K562 (cell line): ENCODE data around the gene CELSR3. TPM values are rescaled to one million over a fixed set of nuclear protein-coding genes. Genes with fewer than 3 reads are reported as not detected.

Experiments
- ATAC-seq: fragments of 200-7000 bp; cut with Tn5 transposase; 3 replicates; pipeline ENCODE4 v1.9.1; 2020; ENCODE audit warnings: moderate library complexity
- BruUV-seq: library from RNA; stranded (reverse); fragments of 400-500 nt; replicated peaks from 2 replicates; lab custom pipeline; 2021; lab: Mats Ljungman, UMichigan
- CTCF ChIA-PET: fragments of 300-600 bp; formaldehyde crosslinking; extraction: SDS; loops from one replicate; lab custom pipeline; 2021; ENCODE audit warnings: low intra/inter-chr PET ratio; lab: Yijun Ruan, JAX
- POLR2A ChIA-PET: fragments of 300-600, 350-650 bp; sonication (Branson Sonifier 250); formaldehyde crosslinking; extraction: SDS; loops from one replicate; lab custom pipeline; 2021; ENCODE audit warnings: antibody characterized with exemption, inconsistent platforms; lab: Yijun Ruan, JAX
- DNase-seq, 4 experiments: peaks; one replicate each; pipeline versions ENCODE4 v3.0.0 to v3.0.0-alpha.2; 2011 to 2018; ENCODE audit warnings: low spot score in 3 of 4, mixed read lengths in 3 of 4; ENCODE audit errors: extremely low read depth in 1 of 4
- FAIRE-seq: peaks from 2 replicates; lab custom pipeline; 2011; peaks lifted over from hg19 to GRCh38; lab: Jason Lieb, UNC
- H2AFZ ChIP-seq: 2 replicates; pipeline ENCODE4 v1.6.0; 2011; ENCODE audit warnings: low read depth, low read length, control low read depth, inconsistent platforms
- H3K27ac ChIP-seq: fragments of 200-600 bp; 3 replicates; pipeline ENCODE4 v1.8.0; 2011; ENCODE audit warnings: low read depth, mild to moderate bottlenecking, control low read depth, inconsistent platforms, low read length, moderate library complexity, mixed read lengths; ENCODE audit errors: extremely low read depth
- H3K27me3 ChIP-seq, 2 experiments: fragments of 300-600 bp in 1 of 2; 2 replicates in 1 of 2; 3 replicates in 1 of 2; pipeline versions ENCODE4 v1.6.0 to v1.8.0; 2011; ENCODE audit warnings: inconsistent platforms in 2 of 2, low read length in 2 of 2, mild to moderate bottlenecking in 1 of 2, mixed read lengths in 1 of 2, moderate library complexity in 1 of 2; ENCODE audit not compliant: control insufficient read depth in 2 of 2, insufficient read depth in 2 of 2
- H3K36me3 ChIP-seq: fragments of 300-600 bp; 3 replicates; pipeline ENCODE4 v1.8.0; 2011; ENCODE audit warnings: mild to moderate bottlenecking, low read length, inconsistent platforms; ENCODE audit not compliant: control insufficient read depth, insufficient read depth
- H3K4me1 ChIP-seq, 2 experiments: fragments of 200-600 bp in 1 of 2; replicated peaks in 1 of 2; 2 replicates in 1 of 2; 3 replicates in 1 of 2; pipeline versions ENCODE4 v1.5.1 to v1.8.0; 2011; ENCODE audit warnings: inconsistent platforms in 2 of 2, low read length in 2 of 2, mild to moderate bottlenecking in 1 of 2, mixed read lengths in 1 of 2, moderate library complexity in 1 of 2; ENCODE audit not compliant: control insufficient read depth in 2 of 2, insufficient read depth in 2 of 2
- H3K4me2 ChIP-seq: 2 replicates; pipeline ENCODE4 v1.6.1; 2011; ENCODE audit warnings: low read length, control low read depth, inconsistent platforms, mixed read lengths; ENCODE audit not compliant: insufficient read depth
- H3K4me3 ChIP-seq: fragments of 200-600 bp; sonication (generic), shearing (Covaris generic); 2 replicates; pipeline ENCODE4 v1.5.1; 2016; ENCODE audit warnings: control low read depth, inconsistent platforms
- H3K79me2 ChIP-seq: fragments of 200-600 bp; 3 replicates; pipeline ENCODE4 v1.8.0; 2011; ENCODE audit warnings: low read length, inconsistent platforms; ENCODE audit not compliant: control insufficient read depth, insufficient read depth
- H3K9ac ChIP-seq, 2 experiments: 2 replicates each; pipeline versions ENCODE4 v1.6.0 to v1.6.1; 2011; ENCODE audit warnings: low read depth in 2 of 2, low read length in 2 of 2, control low read depth in 1 of 2, inconsistent platforms in 1 of 2, mild to moderate bottlenecking in 1 of 2, mixed read lengths in 1 of 2; ENCODE audit not compliant: insufficient read depth in 1 of 2
- H3K9me1 ChIP-seq: one replicate; pipeline ENCODE4 v1.6.0; 2011; ENCODE audit warnings: inconsistent platforms, mild to moderate bottlenecking, low read length, moderate library complexity; ENCODE audit not compliant: control insufficient read depth, insufficient read depth
- H3K9me3 ChIP-seq: replicated peaks from 2 replicates; pipeline ENCODE4 v1.5.1; 2011; ENCODE audit warnings: low read depth, low read length, inconsistent platforms; ENCODE audit not compliant: control insufficient read depth, insufficient read depth
- H4K20me1 ChIP-seq: replicated peaks from 2 replicates; pipeline ENCODE4 v1.6.1; 2011; ENCODE audit warnings: low read length, inconsistent platforms, mixed read lengths; ENCODE audit not compliant: control insufficient read depth, insufficient read depth
- CBFA2T3 ChIP-seq: fragments of 450-650 bp; IDR thresholded peaks from 2 replicates; pipeline ENCODE4 v1.6.1; 2017
- ZNF764 ChIP-seq: fragments of 250-450 bp; sonication (Bioruptor Pico); IDR thresholded peaks from 2 replicates; pipeline ENCODE4 v1.4.0; 2020; ENCODE audit warnings: low read depth, mild to moderate bottlenecking, moderate library complexity
- WGBS: fragments of 100-300 bp; shearing (Covaris generic); methylation state at CpG from one replicate; pipeline ENCODE4 v1.1.6; 2016; ENCODE audit warnings: low coverage, mixed read lengths; ENCODE audit not compliant: insufficient coverage; ENCODE audit errors: missing lambda C conversion rate; 5-methylcytosine and 5-hydroxymethylcytosine counted together
- in situ Hi-C: fragments of 300-500 bp; cut with MboI; formaldehyde crosslinking; loops from 4 replicates; pipeline ENCODE4 v1.15.0; 2018; ENCODE audit warnings: inconsistent platforms, mixed read lengths
- intact Hi-C: fragments of 100-400 bp; cut with micrococcal nuclease; formaldehyde crosslinking; loops from 2 replicates; pipeline ENCODE4 v1.14.2; 2022
- polyA plus RNA-seq, 8 experiments: library from polyadenylated mRNA; depleted of rRNA in 4 of 8; stranded (reverse) in 5 of 8; unstranded in 3 of 8; fragments of >200 nt; fragmentation: Nextera tagmentation in 2 of 8; fragmentation: Illumina TruSeq in 1 of 8; extraction: Ambion mirVana in 2 of 8; extraction: Trizol in 1 of 8; gene quantifications; 2 replicates each; pipeline versions ENCODE4 v1.2.1 to v1.2.3, GENCODE V29; 2011 to 2014; ENCODE audit warnings: inconsistent platforms in 1 of 8, missing spikeins in 1 of 8
- total RNA-seq, 7 experiments: library from RNA; depleted of rRNA in 6 of 7; stranded (reverse); fragments of >200 nt in 6 of 7; fragmentation: Illumina TruSeq in 2 of 7; extraction: Trizol in 2 of 7; gene quantifications; 2 replicates each; pipeline versions ENCODE4 v1.2.1 to v1.2.3, GENCODE V29; 2011 to 2021; ENCODE audit warnings: low replicate concordance in 1 of 7
- TF ChIP-seq, protein P1 (sequence below): sonication (generic); formaldehyde crosslinking; IDR thresholded peaks from 2 replicates; pipeline ENCODE4 v1.8.0; 2022; ENCODE audit warnings: mild to moderate bottlenecking, missing genetic modification reagents
- TF ChIP-seq, protein P2 (sequence below): sonication (generic); formaldehyde crosslinking; IDR thresholded peaks from 2 replicates; pipeline ENCODE4 v1.9.0; 2022; ENCODE audit warnings: mild to moderate bottlenecking, missing genetic modification reagents

CELSR3 gene
- total and polyA plus RNA-seq, 9 of the 15 experiments (the other 6 are each of a cell fraction or from before 2014, with no cell fraction given), result 0.10 to 2.7 (median 0.76) TPM

DNA sequence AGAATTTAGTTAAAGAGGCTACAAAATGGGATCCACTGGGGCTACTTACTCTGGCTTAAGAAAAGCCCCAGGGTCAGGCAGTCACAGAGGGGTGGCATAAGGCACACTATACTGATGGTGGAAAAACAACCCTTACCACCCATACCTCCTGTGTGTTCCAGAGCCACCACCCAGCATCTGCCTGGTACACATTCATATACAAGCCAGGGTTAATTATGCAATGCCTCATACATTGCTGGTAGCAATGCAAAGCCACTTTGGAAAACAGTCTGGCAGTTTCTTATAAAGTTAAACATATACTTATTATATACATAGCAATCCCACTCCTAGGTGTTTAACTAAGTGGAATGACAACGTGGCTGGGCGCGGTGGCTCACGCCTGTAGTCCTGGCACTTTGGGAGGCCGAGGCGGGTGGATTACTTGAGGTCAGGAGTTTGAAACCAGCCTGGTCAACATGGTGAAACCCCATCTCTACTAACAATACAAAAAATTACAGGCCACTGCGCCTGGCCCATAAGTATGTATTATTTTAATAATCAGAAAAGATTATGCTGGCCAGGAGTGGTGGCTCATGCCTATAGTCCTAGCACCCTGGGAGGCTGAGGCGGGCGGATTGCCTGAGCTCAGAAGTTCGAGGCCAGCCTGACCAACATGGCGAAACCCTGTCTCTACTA is 38.2 kb upstream of the CELSR3 start:
- no peak overlapping the region for H3K4me2 ChIP-seq
- no peak overlapping the region for H3K9ac ChIP-seq
- H2AFZ ChIP-seq, result no peak overlapping the region
- H3K4me1 ChIP-seq, result no peaks in the 10 kb centered on the region; a peak in 1 of 5 replicates
- H3K4me3 ChIP-seq, result no peak overlapping the region
- H3K27ac ChIP-seq, result no peak overlapping the region
- no peak for TF ChIP-seq CBFA2T3
- TF ChIP-seq, protein P1, sequence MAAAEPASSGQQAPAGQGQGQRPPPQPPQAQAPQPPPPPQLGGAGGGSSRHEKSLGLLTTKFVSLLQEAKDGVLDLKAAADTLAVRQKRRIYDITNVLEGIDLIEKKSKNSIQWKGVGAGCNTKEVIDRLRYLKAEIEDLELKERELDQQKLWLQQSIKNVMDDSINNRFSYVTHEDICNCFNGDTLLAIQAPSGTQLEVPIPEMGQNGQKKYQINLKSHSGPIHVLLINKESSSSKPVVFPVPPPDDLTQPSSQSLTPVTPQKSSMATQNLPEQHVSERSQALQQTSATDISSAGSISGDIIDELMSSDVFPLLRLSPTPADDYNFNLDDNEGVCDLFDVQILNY (CRISPR knock-in tag), result no peak
- no peak for TF ChIP-seq ZNF764 (CRISPR knock-in tag)
- TF ChIP-seq, protein P2, sequence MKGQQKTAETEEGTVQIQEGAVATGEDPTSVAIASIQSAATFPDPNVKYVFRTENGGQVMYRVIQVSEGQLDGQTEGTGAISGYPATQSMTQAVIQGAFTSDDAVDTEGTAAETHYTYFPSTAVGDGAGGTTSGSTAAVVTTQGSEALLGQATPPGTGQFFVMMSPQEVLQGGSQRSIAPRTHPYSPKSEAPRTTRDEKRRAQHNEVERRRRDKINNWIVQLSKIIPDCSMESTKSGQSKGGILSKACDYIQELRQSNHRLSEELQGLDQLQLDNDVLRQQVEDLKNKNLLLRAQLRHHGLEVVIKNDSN (CRISPR knock-in tag), result no peak
- TF ChIP-seq, all 486 proteins: peak for 0
- FAIRE-seq, result no peak
- in situ Hi-C loops (no loop called here), intact Hi-C loops (no loop called here)
- no peaks in the 10 kb centered on the region for H3K27me3 ChIP-seq
- BruUV-seq, result no TSS peak
- DNase-seq, result no peak
- 95% methylated on average over 8 of the region's 11 CpGs for WGBS
- H3K9me3 ChIP-seq, result no peaks in the 10 kb centered on the region
- peaks cover 85% of the 10 kb centered on the region for H3K79me2 ChIP-seq
- POLR2A ChIA-PET, result no interaction called here
- ATAC-seq, result no peak
- H3K36me3 ChIP-seq, result peaks cover 41% of the 10 kb centered on the region
- CTCF ChIA-PET, result no interaction called here
- H4K20me1 ChIP-seq, result no peaks in the 10 kb centered on the region; the same call in 1 of the 2 replicates
- H3K9me1 ChIP-seq, result no peaks in the 10 kb centered on the region
